Fibroblast of lung (primary cell): ENCODE measurements around the gene LMAN2. TPM values are rescaled to one million over a fixed set of nuclear protein-coding genes. Genes with fewer than 3 reads are reported as not detected.
A peak's percentile ranks its signal among the peaks of the same experiment; 100 is the strongest.

Experiments used
- DNase-seq, 2 donors: peaks; one replicate each; pipeline versions ENCODE4 v3.0.0 to v3.0.0-alpha.2; 2010; ENCODE audit warnings: low read depth in 2 of 2
- H2AFZ ChIP-seq: 2 replicates; pipeline ENCODE4 v1.5.1; 2012; ENCODE audit warnings: low read length, control low read depth, inconsistent platforms
- H3K27ac ChIP-seq: 2 replicates; pipeline ENCODE4 v1.5.1; 2011; ENCODE audit warnings: low read length, control low read depth; ENCODE audit not compliant: insufficient read depth
- H3K27me3 ChIP-seq: 2 replicates; pipeline ENCODE4 v1.5.1; 2011; ENCODE audit warnings: mild to moderate bottlenecking, low read length; ENCODE audit not compliant: control insufficient read depth, insufficient read depth
- H3K36me3 ChIP-seq: 2 replicates; pipeline ENCODE4 v1.5.1; 2011; ENCODE audit warnings: low read length; ENCODE audit not compliant: control insufficient read depth, insufficient read depth
- H3K4me1 ChIP-seq: 2 replicates; pipeline ENCODE4 v1.5.1; 2011; ENCODE audit warnings: low read length; ENCODE audit not compliant: control insufficient read depth, insufficient read depth; ENCODE audit errors: extremely low read depth
- H3K4me2 ChIP-seq: 2 replicates; pipeline ENCODE4 v1.5.1; 2011; ENCODE audit warnings: low read length, control low read depth; ENCODE audit not compliant: insufficient read depth; ENCODE audit errors: extremely low read depth
- H3K4me3 ChIP-seq, 4 experiments: fragments of 200-600 bp in 1 of 4; sonication (generic) in 1 of 4; replicated peaks in 1 of 4; 2 replicates each; pipeline ENCODE4 v1.5.1; 2011 to 2016; ENCODE audit warnings: low read length in 4 of 4, low read depth in 3 of 4, mild to moderate bottlenecking in 3 of 4, control low read depth in 2 of 4, inconsistent platforms in 1 of 4, mixed read lengths in 1 of 4; ENCODE audit not compliant: insufficient read depth in 1 of 4; ENCODE audit errors: control extremely low read depth in 1 of 4
- H3K79me2 ChIP-seq: 2 replicates; pipeline ENCODE4 v1.5.1; 2012; ENCODE audit warnings: mild to moderate bottlenecking, low read length, inconsistent platforms; ENCODE audit not compliant: control insufficient read depth, insufficient read depth
- H3K9ac ChIP-seq: 2 replicates; pipeline ENCODE4 v1.5.1; 2011; ENCODE audit warnings: mild to moderate bottlenecking, low read length, control low read depth; ENCODE audit not compliant: insufficient read depth
- H3K9me3 ChIP-seq: 2 replicates; pipeline ENCODE4 v1.5.1; 2012; ENCODE audit warnings: low read depth, low read length; ENCODE audit not compliant: control insufficient read depth, insufficient read depth
- H4K20me1 ChIP-seq: 2 replicates; pipeline ENCODE4 v1.5.1; 2011; ENCODE audit warnings: low read length; ENCODE audit not compliant: control insufficient read depth, insufficient read depth; ENCODE audit errors: extremely low read depth
- CTCF ChIP-seq, 2 donors: IDR thresholded peaks in 1 of 2; conservative IDR thresholded peaks in 1 of 2; 1 replicate in 1 of 2; 2 replicates in 1 of 2; pipeline ENCODE4 v1.5.1; 2011 to 2012; ENCODE audit warnings: low read length in 2 of 2, control low read depth in 1 of 2, inconsistent platforms in 1 of 2, low read depth in 1 of 2, mild to moderate bottlenecking in 1 of 2
- EZH2 ChIP-seq: IDR thresholded peaks from 2 replicates; pipeline ENCODE4 v1.5.1; 2012; ENCODE audit warnings: low read length, control low read depth, mild to moderate bottlenecking; ENCODE audit errors: missing control alignments
- polyA plus RNA-seq, 2 donors: library from polyadenylated mRNA; depleted of rRNA in 1 of 2; stranded (reverse) in 1 of 2; unstranded in 1 of 2; fragments of >200 nt; gene quantifications; 2 replicates each; pipeline ENCODE4 v1.2.1, GENCODE V29; 2011 to 2012; ENCODE audit warnings: missing spikeins in 1 of 2
- total RNA-seq: library from RNA; depleted of rRNA; stranded (reverse); fragments of >200 nt; gene quantifications from 2 replicates; pipeline ENCODE4 v1.2.1, GENCODE V29; 2014

Gene LMAN2
- total and polyA plus RNA-seq, 2 donors (not counting 1 experiment from before 2014, with no cell fraction given): 145 to 396 TPM

DNA sequence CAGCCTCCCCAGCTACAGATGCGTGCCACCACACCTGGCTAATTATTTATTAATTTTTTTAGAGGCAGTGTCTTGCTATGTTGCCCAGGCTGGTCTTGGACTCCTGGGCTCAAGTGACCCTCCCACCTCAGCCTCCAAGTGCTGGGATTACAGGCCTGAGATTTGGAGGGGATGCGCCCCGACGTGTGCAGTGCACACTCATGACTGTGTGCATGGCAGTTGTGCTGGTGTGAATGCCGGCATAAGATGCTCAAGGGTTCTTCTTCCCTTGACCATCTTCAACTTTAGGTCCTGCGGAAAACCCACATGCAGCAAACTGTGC is 29.3 kb upstream of the LMAN2 start:
- TF ChIP-seq EZH2: no peak
- no peak for TF ChIP-seq CTCF (conservative IDR thresholded peaks at IDR 0.05 in 1 of 2, IDR thresholded peaks at IDR 0.05 in 1 of 2; ENCODE audit: low read depth in 1 of 2, low read length in 2 of 2)
- Histone ChIP-seq H3K79me2 (no peaks in the 10 kb centered on the region), H3K9ac (no peak overlapping the region), H3K36me3 (no peaks in the 10 kb centered on the region), H3K27me3 (peaks cover 18% of the 10 kb centered on the region), H3K4me2 (no peak overlapping the region), H2AFZ (no peak overlapping the region), H3K4me1 (no peaks in the 10 kb centered on the region), H3K9me3 (no peaks in the 10 kb centered on the region), H4K20me1 (no peaks in the 10 kb centered on the region), H3K27ac (no peak overlapping the region), H3K4me3 (no peak overlapping the region)
- no peak for DNase-seq

GRCh38 chr5:177378884-177379883 is 27.7 kb upstream of the LMAN2 start:
- Histone ChIP-seq H4K20me1 (no peaks in the 10 kb centered on the region), H3K4me3 (no peak overlapping the region), H3K36me3 (no peaks in the 10 kb centered on the region), H3K4me1 (no peaks in the 10 kb centered on the region), H2AFZ (no peak overlapping the region), H3K9ac (no peak overlapping the region), H3K27ac (no peak overlapping the region), H3K79me2 (no peaks in the 10 kb centered on the region), H3K9me3 (no peaks in the 10 kb centered on the region), H3K27me3 (peaks cover 18% of the 10 kb centered on the region), H3K4me2 (no peak overlapping the region)
- TF ChIP-seq CTCF (conservative IDR thresholded peaks at IDR 0.05 in 1 of 2, IDR thresholded peaks at IDR 0.05 in 1 of 2; ENCODE audit: low read depth in 1 of 2, low read length in 2 of 2) (no peak), EZH2 (no peak)
- DNase-seq: peak; percentile 77 to 92

GRCh38 chr5:177377851-177378776 is 26.6 kb upstream of the LMAN2 start:
- DNase-seq: no peak
- Histone ChIP-seq H3K27ac (no peak overlapping the region), H4K20me1 (no peaks in the 10 kb centered on the region), H3K4me3 (no peak overlapping the region), H3K9me3 (no peaks in the 10 kb centered on the region), H2AFZ (no peak overlapping the region), H3K27me3 (peaks cover 8% of the 10 kb centered on the region), H3K36me3 (no peaks in the 10 kb centered on the region), H3K79me2 (no peaks in the 10 kb centered on the region), H3K4me1 (no peaks in the 10 kb centered on the region), H3K9ac (no peak overlapping the region), H3K4me2 (no peak overlapping the region)
- no peak for TF ChIP-seq EZH2
- no peak for TF ChIP-seq CTCF (conservative IDR thresholded peaks at IDR 0.05 in 1 of 2, IDR thresholded peaks at IDR 0.05 in 1 of 2; ENCODE audit: low read depth in 1 of 2, low read length in 2 of 2)
